ENCODE results near the gene GRK5. TPM values are rescaled to one million over a fixed set of nuclear protein-coding genes. Genes with fewer than 3 reads are reported as not detected.

GRK5 gene
- total RNA-seq, 1 donor from 2014 or later, result 43.2 TPM

DNA sequence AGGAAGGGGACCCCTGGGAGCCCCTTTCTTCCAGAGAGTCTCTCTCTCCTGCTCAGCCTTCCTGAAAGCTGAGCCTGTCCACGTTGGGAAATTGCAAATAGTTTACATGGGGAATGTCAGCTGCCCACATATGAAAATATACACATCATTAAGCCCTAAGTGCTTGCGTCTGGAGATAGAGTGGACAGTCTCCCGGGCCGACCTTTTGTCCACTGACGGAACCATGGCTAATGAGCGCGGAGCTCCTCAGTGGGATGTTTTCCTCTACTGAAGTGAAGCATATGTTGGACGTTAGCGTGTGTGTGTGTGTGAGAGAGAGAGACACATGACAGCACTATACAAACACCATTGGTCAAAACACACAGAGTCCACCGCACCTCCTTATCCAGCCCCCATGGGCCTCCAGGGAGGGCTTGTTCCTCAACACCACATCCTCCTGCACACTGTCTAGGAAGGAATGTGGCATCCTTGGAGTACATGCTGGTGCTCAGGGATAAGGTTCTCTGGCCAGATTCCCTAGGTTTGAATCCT lies 206.8 kb downstream of the GRK5 start:
- H3K4me3 Mint-ChIP-seq (ENCODE audit: unreplicated experiment), result no peak overlapping the region
- peaks cover 54% of the 10 kb centered on the region for H3K4me1 Mint-ChIP-seq (ENCODE audit: unreplicated experiment)
- DNase-seq (ENCODE audit: extremely low spot score, unreplicated experiment), result no peak
- no peaks in the 10 kb centered on the region for H3K9me3 Mint-ChIP-seq (ENCODE audit: unreplicated experiment)
- TF ChIP-seq, protein P1, sequence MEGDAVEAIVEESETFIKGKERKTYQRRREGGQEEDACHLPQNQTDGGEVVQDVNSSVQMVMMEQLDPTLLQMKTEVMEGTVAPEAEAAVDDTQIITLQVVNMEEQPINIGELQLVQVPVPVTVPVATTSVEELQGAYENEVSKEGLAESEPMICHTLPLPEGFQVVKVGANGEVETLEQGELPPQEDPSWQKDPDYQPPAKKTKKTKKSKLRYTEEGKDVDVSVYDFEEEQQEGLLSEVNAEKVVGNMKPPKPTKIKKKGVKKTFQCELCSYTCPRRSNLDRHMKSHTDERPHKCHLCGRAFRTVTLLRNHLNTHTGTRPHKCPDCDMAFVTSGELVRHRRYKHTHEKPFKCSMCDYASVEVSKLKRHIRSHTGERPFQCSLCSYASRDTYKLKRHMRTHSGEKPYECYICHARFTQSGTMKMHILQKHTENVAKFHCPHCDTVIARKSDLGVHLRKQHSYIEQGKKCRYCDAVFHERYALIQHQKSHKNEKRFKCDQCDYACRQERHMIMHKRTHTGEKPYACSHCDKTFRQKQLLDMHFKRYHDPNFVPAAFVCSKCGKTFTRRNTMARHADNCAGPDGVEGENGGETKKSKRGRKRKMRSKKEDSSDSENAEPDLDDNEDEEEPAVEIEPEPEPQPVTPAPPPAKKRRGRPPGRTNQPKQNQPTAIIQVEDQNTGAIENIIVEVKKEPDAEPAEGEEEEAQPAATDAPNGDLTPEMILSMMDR (IDR thresholded peaks at IDR 0.05), result no peak
- no peaks in the 10 kb centered on the region for H3K27me3 Mint-ChIP-seq (ENCODE audit: unreplicated experiment)
- peak overlapping the region; percentile 76 for H3K27ac Mint-ChIP-seq (ENCODE audit: unreplicated experiment)
- peaks cover 9% of the 10 kb centered on the region for H3K36me3 Mint-ChIP-seq (ENCODE audit: unreplicated experiment)

DNA sequence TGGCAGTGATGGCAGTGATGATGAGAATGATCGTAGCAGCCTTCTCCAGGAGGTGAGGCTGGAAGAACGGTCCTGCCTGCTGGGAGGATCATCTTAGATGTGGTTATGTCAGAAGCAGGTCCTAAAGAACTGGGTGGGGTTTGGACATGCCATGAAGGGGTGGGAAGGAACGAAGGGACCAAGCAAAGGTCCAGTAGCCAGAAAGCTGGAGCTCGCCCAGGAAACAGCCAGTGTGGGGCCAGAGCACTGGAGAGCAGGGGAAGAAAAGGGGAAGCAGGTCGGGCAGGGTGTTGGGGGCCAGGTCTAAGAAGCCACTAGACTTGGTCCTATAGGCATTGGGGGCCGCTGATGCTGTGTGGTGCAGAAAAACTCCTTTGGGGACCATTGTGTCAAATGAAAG lies 207.8 kb downstream of the GRK5 start:
- no peak for DNase-seq (ENCODE audit: extremely low spot score, unreplicated experiment)
- H3K9me3 Mint-ChIP-seq (ENCODE audit: unreplicated experiment), result no peaks in the 10 kb centered on the region
- peak overlapping the region; percentile 70 for H3K27ac Mint-ChIP-seq (ENCODE audit: unreplicated experiment)
- peaks cover 46% of the 10 kb centered on the region for H3K4me1 Mint-ChIP-seq (ENCODE audit: unreplicated experiment)
- no peak overlapping the region for H3K4me3 Mint-ChIP-seq (ENCODE audit: unreplicated experiment)
- TF ChIP-seq, protein P1 (IDR thresholded peaks at IDR 0.05), result no peak
- no peaks in the 10 kb centered on the region for H3K27me3 Mint-ChIP-seq (ENCODE audit: unreplicated experiment)
- peaks cover 11% of the 10 kb centered on the region for H3K36me3 Mint-ChIP-seq (ENCODE audit: unreplicated experiment)

DNA sequence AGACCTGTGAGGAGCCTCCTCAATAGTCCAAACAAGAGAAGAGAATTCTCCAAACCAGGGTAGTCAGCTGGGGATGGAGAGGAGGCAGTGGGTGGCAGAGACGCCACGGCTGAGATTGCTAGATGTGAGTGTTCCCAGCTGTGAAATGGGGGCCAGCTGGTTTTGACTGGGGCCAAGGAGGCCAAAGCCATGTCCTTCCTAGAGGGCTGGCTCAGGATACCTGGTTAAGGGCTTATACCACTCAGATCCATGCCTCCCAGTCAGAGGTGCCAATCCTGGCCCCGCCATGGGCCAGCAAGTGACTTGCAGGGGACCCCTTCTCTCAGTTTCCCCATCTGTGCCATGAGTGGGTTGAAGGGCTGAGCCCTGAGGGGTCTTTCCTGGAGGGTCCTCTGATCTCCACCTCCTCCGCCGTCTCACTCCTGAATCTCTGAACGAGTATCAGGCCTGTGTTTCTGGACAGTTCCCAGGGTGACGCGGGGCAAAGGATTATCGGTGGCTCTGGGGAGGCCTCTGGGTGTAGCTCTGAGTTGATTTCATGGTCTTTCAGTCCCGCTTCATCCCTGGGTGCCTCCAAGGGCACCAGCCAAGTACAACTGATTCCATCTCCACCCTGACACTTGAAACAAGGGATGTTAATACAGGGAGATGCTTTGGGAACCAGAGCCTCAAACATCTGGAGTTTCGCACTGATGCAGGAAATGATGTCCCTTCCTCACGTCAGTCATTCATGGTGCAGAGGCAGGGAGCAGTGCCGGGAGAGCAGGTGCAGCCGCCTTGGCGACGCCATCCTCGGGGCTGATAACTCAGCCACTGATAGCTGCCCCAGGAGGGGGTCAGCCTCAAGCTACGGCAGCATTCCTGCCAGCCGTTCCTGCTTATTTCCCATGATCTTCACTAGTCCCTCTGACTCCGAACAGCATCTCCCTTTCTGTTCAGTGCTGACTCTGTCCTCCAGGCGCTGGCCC lies 208.4 kb downstream of the GRK5 start:
- Mint-ChIP-seq H3K9me3 (ENCODE audit: unreplicated experiment) (no peaks in the 10 kb centered on the region), H3K36me3 (ENCODE audit: unreplicated experiment) (peaks cover 10% of the 10 kb centered on the region), H3K4me3 (ENCODE audit: unreplicated experiment) (no peak overlapping the region), H3K27ac (ENCODE audit: unreplicated experiment) (no peak overlapping the region), H3K27me3 (ENCODE audit: unreplicated experiment) (no peaks in the 10 kb centered on the region), H3K4me1 (ENCODE audit: unreplicated experiment) (peaks cover 43% of the 10 kb centered on the region)
- TF ChIP-seq, protein P1 (IDR thresholded peaks at IDR 0.05), result no peak
- no peak for DNase-seq (ENCODE audit: extremely low spot score, unreplicated experiment)

DNA sequence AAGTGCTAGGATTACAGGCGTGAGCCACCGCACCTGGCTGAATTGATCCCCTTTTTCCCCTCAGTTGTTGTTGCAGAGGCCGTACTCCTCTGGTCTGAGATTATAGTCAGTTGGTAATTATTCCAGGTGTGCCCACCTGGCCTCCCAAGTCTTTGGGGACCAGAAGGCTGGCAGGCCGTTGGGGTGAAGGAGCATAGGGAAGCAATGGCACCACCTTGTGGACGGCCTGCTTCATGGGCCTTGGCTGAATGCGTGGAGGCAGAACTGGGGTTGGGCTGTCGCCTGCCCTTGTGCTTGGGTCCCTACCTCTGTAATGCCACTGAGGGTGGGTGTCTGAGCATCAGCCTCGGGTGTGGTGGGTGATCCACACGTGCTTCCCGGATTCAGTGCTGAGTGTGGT lies 209.5 kb downstream of the GRK5 start:
- Mint-ChIP-seq H3K4me1 (ENCODE audit: unreplicated experiment) (peaks cover 47% of the 10 kb centered on the region), H3K4me3 (ENCODE audit: unreplicated experiment) (no peak overlapping the region), H3K27ac (ENCODE audit: unreplicated experiment) (no peak overlapping the region)

More for the DNA sequence above, 209.5 kb downstream of the GRK5 start:
- TF ChIP-seq, protein P1 (IDR thresholded peaks at IDR 0.05), result peak; percentile 78
- Mint-ChIP-seq H3K27me3 (ENCODE audit: unreplicated experiment) (no peaks in the 10 kb centered on the region), H3K36me3 (ENCODE audit: unreplicated experiment) (peaks cover 7% of the 10 kb centered on the region), H3K9me3 (ENCODE audit: unreplicated experiment) (no peaks in the 10 kb centered on the region)
- no peak for DNase-seq (ENCODE audit: extremely low spot score, unreplicated experiment)
